Ishikawa (cell line): ENCODE data around the gene SLC25A39.

ENCODE experiments used
- CEBPB ChIP-seq: IDR thresholded peaks from 2 replicates; pipeline ENCODE4 v1.6.1; 2012
- CREB1 ChIP-seq: IDR thresholded peaks from 2 replicates; pipeline ENCODE4 v1.6.1; 2012; ENCODE audit warnings: low read depth
- EGR1 ChIP-seq: IDR thresholded peaks from 2 replicates; pipeline ENCODE4 v1.6.1; 2012
- EP300 ChIP-seq: IDR thresholded peaks from 2 replicates; pipeline ENCODE4 v1.6.1; 2012; ENCODE audit warnings: borderline replicate concordance
- FOXM1 ChIP-seq: IDR thresholded peaks from 2 replicates; pipeline ENCODE4 v1.6.1; 2012; ENCODE audit warnings: low read depth, borderline replicate concordance
- RAD21 ChIP-seq: IDR thresholded peaks from 2 replicates; pipeline ENCODE4 v1.6.1; 2012; ENCODE audit warnings: low read depth
- TAF1 ChIP-seq: IDR thresholded peaks from 2 replicates; pipeline ENCODE4 v1.6.1; 2012; ENCODE audit warnings: low read depth, mild to moderate bottlenecking
- YY1 ChIP-seq: IDR thresholded peaks from 2 replicates; pipeline ENCODE4 v1.6.1; 2012; ENCODE audit warnings: low read depth
- TF ChIP-seq, protein P1 (sequence below): IDR thresholded peaks from 2 replicates; pipeline ENCODE4 v1.6.1; 2012
- TF ChIP-seq, protein P2 (sequence below): IDR thresholded peaks from 2 replicates; pipeline ENCODE4 v1.6.1; 2012; ENCODE audit warnings: low read depth, mild to moderate bottlenecking
- TF ChIP-seq, protein P3 (sequence below): IDR thresholded peaks from 2 replicates; pipeline ENCODE4 v1.6.1; 2012

DNA sequence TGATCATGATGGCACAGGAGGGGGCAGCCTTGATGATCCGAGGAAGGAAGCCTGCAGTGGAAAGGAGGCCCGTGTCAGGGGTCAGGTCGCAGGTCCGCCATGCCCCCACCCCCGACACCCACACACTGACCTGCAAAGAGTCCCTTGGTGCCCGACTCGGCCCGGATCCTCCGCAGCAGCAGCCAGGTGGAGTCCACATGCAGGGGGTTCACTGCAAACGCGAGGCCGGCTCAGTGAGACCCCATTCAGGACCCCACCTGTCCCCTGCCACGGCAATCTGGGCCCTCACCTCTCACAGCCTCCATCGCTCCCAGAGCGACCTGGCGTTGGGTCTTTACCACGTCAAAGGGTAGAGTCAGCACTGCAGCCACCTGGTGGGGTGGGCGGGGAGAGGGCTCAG, 4.6 kb downstream of the SLC25A39 start:
- TF ChIP-seq, protein P1, sequence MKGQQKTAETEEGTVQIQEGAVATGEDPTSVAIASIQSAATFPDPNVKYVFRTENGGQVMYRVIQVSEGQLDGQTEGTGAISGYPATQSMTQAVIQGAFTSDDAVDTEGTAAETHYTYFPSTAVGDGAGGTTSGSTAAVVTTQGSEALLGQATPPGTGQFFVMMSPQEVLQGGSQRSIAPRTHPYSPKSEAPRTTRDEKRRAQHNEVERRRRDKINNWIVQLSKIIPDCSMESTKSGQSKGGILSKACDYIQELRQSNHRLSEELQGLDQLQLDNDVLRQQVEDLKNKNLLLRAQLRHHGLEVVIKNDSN: no peak
- TF ChIP-seq YY1 (no peak), CREB1 (no peak), TAF1 (no peak), EGR1 (no peak), RAD21 (no peak), CEBPB (no peak), EP300 (no peak), FOXM1 (no peak)
- TF ChIP-seq, protein P2, sequence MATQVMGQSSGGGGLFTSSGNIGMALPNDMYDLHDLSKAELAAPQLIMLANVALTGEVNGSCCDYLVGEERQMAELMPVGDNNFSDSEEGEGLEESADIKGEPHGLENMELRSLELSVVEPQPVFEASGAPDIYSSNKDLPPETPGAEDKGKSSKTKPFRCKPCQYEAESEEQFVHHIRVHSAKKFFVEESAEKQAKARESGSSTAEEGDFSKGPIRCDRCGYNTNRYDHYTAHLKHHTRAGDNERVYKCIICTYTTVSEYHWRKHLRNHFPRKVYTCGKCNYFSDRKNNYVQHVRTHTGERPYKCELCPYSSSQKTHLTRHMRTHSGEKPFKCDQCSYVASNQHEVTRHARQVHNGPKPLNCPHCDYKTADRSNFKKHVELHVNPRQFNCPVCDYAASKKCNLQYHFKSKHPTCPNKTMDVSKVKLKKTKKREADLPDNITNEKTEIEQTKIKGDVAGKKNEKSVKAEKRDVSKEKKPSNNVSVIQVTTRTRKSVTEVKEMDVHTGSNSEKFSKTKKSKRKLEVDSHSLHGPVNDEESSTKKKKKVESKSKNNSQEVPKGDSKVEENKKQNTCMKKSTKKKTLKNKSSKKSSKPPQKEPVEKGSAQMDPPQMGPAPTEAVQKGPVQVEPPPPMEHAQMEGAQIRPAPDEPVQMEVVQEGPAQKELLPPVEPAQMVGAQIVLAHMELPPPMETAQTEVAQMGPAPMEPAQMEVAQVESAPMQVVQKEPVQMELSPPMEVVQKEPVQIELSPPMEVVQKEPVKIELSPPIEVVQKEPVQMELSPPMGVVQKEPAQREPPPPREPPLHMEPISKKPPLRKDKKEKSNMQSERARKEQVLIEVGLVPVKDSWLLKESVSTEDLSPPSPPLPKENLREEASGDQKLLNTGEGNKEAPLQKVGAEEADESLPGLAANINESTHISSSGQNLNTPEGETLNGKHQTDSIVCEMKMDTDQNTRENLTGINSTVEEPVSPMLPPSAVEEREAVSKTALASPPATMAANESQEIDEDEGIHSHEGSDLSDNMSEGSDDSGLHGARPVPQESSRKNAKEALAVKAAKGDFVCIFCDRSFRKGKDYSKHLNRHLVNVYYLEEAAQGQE: no peak
- TF ChIP-seq, protein P3, sequence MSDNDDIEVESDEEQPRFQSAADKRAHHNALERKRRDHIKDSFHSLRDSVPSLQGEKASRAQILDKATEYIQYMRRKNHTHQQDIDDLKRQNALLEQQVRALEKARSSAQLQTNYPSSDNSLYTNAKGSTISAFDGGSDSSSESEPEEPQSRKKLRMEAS: no peak
